IPS-20b (cell line): ENCODE results near the gene ZNF280B.
"Not testable (repeated sequence)": the region's sequence is repeated elsewhere in the genome, so short reads cannot be mapped to it uniquely, and the experiment has no call there.

ENCODE experiments used
- H3K27ac ChIP-seq: one replicate; pipeline ENCODE4 v1.5.1; 2013; ENCODE audit warnings: low read length
- H3K27me3 ChIP-seq: 2 replicates; pipeline ENCODE4 v1.6.1; 2013; ENCODE audit warnings: mild to moderate bottlenecking, low read length, inconsistent platforms; ENCODE audit not compliant: insufficient read depth
- H3K36me3 ChIP-seq: 2 replicates; pipeline ENCODE4 v1.6.1; 2013; ENCODE audit warnings: low read depth, mild to moderate bottlenecking, inconsistent platforms, low read length, moderate library complexity; ENCODE audit not compliant: insufficient read depth
- H3K4me1 ChIP-seq: 2 replicates; pipeline ENCODE4 v1.6.1; 2013; ENCODE audit warnings: mild to moderate bottlenecking, control low read depth, inconsistent platforms, low read length, moderate library complexity; ENCODE audit not compliant: insufficient read depth
- H3K4me3 ChIP-seq: 2 replicates; pipeline ENCODE4 v1.5.1; 2013; ENCODE audit warnings: mild to moderate bottlenecking, low read length, inconsistent platforms
- H3K9ac ChIP-seq: 2 replicates; pipeline ENCODE4 v1.6.1; 2013; ENCODE audit warnings: low read depth, mild to moderate bottlenecking, inconsistent platforms, low read length, moderate library complexity
- H3K9me3 ChIP-seq: 2 replicates; pipeline ENCODE4 v1.6.1; 2013; ENCODE audit warnings: mild to moderate bottlenecking, low read depth, low read length, inconsistent platforms; ENCODE audit not compliant: insufficient read depth

The ZNF280B gene

DNA sequence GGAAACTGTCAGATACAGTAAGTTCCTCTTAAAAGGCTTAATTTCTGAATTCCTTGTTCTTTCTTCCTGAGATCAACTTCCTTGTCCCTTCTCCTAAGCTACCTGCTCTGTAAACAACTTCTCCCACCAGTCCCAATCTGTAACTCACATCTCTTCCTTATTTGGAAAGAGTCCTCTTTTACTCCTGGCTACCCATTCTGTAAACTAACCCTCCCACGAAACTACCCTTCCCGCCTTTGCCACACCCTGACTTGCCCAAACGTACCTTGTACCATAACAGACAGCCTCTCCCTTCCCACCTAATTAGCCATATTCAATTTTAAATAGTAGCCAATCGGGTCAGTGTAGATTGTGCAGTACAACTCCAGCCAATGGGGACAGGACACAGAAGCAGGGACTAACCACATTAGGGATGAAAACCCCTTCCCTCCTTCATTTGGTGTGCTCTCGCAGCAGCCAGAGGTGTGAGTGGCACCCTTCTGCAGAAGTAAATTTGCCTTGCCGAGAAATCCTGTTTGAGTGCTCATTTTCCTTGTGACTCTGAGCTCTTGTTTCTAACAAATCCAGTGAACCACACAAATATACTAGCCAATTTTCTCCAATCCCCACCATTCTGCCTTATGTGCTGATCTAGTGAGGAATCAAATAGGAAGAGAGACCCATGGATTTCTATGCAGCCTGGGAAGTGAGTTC, 49.5 kb downstream of the ZNF280B start:
- Histone ChIP-seq H3K36me3 (no peaks in the 10 kb centered on the region), H3K4me1 (no peaks in the 10 kb centered on the region), H3K4me3 (no peak overlapping the region), H3K9me3 (peaks cover 55% of the 10 kb centered on the region), H3K27ac (no peak overlapping the region), H3K9ac (no peak overlapping the region), H3K27me3 (peaks cover 96% of the 10 kb centered on the region)

DNA sequence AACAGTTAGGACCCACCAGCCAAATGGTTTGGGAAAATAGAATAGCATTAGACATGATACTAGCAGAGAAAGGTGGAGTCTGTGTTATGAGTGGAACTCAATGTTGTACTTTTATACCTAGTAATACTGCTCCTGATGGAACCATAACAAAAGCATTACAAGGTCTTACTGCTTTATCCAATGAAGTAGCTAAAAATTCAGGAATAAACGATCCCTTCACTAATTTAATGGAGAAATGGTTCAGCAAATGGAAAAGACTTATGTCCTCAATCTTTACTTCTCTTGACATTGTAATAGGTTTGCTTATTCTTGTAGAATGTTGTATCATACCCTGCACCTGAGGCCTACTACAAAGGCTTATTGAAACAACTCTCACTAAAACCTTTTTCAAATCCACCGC, 50.2 kb downstream of the ZNF280B start:
- Histone ChIP-seq H3K36me3 (no peaks in the 10 kb centered on the region), H3K9me3 (peaks cover 57% of the 10 kb centered on the region), H3K4me1 (no peaks in the 10 kb centered on the region), H3K9ac (no peak overlapping the region), H3K4me3 (no peak overlapping the region), H3K27ac (no peak overlapping the region), H3K27me3 (peaks cover 97% of the 10 kb centered on the region)

DNA sequence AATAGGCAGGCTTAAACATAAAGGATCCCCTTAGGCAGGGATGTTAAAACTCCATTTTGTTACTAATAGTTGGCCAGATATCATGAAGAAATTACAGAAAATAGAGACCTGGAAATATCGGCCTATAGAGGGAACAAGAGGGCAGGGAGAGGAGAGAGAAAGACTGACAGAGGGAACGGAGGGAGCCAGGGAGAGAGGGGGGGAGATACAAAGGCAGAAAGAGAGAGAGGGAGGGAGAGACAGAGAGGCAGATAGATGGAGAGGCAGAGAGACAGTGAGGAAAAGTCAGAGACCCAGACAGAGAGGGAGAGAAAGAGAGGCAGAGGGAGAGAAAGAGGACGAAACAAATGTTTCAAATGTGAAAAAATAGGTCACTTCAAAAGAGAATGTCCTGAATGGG, 53.5 kb downstream of the ZNF280B start:
- Histone ChIP-seq H3K9ac (no peak overlapping the region), H3K4me1 (no peaks in the 10 kb centered on the region), H3K9me3 (peaks cover 66% of the 10 kb centered on the region), H3K27me3 (peaks cover 97% of the 10 kb centered on the region), H3K27ac (no peak overlapping the region), H3K36me3 (no peaks in the 10 kb centered on the region), H3K4me3 (no peak overlapping the region)

DNA sequence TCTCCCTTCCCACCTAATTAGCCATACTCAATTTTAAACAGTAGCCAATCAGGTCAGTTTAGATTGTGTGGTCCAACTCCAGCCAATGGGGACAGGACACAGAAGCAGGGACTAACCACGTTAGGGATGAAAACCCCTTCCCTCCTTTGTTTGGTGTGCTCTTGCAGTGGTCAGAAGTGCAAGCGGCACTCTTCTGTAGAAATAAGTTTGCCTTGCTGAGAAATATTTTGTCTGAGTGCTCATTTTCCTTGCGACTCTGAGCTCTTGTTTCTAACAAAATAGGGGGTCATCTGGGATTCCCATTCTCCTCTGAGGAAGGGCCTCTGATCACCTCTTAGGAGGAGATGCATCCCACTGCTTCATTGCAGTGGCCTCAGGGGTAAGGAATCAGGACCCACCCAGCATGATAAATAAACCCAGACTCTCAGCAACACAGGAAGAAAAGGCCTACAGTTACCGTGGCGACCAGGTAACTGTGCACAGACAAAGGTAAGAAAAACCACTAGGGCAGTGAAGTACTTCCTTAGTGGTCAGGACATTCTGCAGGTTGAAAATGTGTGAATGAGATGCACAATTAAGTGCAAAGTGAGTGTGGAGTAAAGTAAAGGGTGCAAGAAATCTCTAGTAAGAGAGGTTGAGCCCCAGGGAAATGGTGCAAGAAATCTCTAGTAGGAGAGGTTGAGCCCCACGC, 55.4 kb downstream of the ZNF280B start:
- Histone ChIP-seq H3K4me3 (no peak overlapping the region), H3K36me3 (no peaks in the 10 kb centered on the region), H3K4me1 (no peaks in the 10 kb centered on the region), H3K9ac (no peak overlapping the region), H3K9me3 (peaks cover 48% of the 10 kb centered on the region), H3K27me3 (peaks cover 100% of the 10 kb centered on the region), H3K27ac (no peak overlapping the region)

DNA sequence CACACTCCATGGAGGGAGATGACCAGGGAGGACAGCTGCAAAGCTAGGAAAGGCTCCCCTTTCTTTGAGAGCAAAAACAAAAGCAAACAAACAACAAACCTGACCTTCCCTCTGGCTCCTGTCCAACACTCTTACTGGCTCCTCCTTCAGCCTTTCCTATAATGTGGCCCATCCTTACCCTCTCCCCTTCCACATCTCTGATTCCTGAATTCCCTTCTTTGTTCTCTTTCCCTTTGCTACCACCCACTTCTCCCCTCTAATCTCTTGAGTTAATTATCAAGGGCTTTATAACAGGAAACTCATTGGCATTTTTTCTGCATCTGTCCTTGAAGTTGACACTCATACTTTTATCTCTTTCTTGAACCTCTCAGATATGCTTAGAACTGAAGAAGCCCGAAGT, 56.3 kb downstream of the ZNF280B start:
- H3K4me1 ChIP-seq: no peaks in the 10 kb centered on the region
- no peak overlapping the region for H3K9ac ChIP-seq
- no peak overlapping the region for H3K27ac ChIP-seq
- H3K36me3 ChIP-seq: no peaks in the 10 kb centered on the region
- no peak overlapping the region for H3K4me3 ChIP-seq
- H3K9me3 ChIP-seq: peaks cover 40% of the 10 kb centered on the region
- H3K27me3 ChIP-seq: peaks cover 100% of the 10 kb centered on the region

DNA sequence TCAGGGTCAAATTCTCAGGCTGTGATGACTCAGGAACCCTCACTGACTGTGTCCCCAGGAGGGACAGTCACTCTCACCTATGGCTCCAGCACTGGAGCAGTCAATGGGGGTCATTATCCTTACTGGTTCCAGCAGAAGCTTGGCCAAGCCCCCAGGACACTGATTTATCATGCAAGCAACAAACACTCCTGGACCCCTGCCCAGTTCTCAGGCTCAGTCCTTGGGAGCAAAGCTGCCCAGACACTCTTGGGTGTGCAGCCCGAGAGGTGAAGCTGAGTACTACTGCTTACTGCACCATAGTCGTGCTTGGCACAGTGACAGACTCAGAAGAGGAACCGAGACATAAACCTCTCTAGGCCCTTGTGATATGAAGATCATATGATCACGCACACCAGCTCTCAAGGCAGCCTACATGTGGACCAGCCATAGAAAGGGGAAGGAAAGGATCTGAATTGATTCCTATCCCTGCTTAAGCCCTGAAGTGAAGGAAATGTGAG, 58.2 kb downstream of the ZNF280B start:
- peaks cover 100% of the 10 kb centered on the region for H3K27me3 ChIP-seq
- H3K9me3 ChIP-seq: peaks cover 22% of the 10 kb centered on the region
- no peaks in the 10 kb centered on the region for H3K36me3 ChIP-seq
- no peak overlapping the region for H3K9ac ChIP-seq
- H3K4me1 ChIP-seq: no peaks in the 10 kb centered on the region
- H3K27ac ChIP-seq: no peak overlapping the region
- no peak overlapping the region for H3K4me3 ChIP-seq

DNA sequence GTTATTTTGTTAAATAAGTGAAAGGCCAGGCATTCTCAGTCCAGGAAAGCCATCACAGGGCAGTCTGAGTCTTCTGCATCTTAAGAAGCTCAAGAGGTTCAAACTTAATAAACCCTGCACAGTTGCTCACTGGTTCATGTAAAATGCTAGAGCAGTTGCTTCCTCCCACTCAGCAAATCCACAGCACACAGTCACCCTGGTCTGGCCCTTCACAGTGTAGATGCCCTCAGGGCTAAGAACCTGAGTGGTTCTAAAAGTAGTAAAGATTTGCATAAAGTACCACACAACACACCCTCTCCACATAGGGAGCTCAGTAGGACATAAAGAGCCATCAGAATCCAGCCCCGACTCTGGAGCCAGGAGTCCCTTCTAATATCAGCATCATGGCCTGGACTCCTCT, 58.7 kb downstream of the ZNF280B start:
- no peak overlapping the region for H3K4me3 ChIP-seq
- H3K9ac ChIP-seq: no peak overlapping the region
- H3K9me3 ChIP-seq: peaks cover 18% of the 10 kb centered on the region
- no peaks in the 10 kb centered on the region for H3K4me1 ChIP-seq
- no peak overlapping the region for H3K27ac ChIP-seq
- no peaks in the 10 kb centered on the region for H3K36me3 ChIP-seq
- peaks cover 100% of the 10 kb centered on the region for H3K27me3 ChIP-seq

DNA sequence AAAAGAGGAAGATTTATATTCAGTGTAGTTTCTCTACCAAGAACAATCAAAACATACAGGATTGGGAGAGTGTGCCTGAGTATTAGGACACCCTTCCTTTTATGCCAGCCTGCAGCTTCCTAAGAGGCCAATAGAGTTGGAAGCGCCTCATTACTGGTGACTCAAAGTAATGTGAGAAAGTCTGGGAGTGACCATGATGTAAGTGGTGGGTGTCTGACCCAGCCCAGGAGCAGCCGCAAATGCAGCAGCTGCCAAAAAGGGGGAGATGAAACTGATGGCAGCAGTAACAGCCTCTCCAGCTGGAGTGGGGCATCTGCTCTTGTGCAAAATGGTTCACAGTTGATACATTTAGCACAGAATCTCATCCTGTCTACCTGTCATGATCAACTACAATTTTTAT, 62.0 kb downstream of the ZNF280B start:
- Histone ChIP-seq H3K4me1 (no peaks in the 10 kb centered on the region), H3K4me3 (no peak overlapping the region), H3K9ac (no peak overlapping the region), H3K36me3 (no peaks in the 10 kb centered on the region), H3K9me3 (peaks cover 6% of the 10 kb centered on the region; the same call in 1 of the 2 replicates), H3K27ac (no peak overlapping the region), H3K27me3 (peaks cover 82% of the 10 kb centered on the region)

DNA sequence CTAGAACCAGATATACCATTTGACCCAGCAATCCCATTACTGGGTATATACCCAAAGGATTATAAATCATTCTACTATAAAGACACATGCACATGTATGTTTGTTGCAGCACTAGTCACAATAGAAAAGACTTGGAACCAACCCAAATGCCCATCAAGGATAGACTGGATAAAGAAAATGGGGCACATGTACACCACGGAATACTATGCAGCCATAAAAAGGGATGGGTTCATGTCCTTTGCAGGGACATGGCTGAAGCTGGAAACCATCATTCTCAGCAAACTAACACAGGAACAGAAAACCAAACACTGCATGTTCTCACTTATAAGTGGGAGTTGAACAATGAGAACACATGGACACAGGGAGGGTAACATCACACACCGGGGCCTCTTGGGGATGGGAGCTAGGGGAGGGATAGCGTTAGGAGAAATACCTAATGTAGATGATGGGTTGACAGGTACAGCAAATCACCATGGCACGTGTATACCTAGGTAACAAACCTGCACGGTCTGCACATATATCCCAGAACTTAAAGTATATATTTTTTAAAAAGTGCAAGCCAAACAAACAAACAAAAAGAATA, 64.4 kb downstream of the ZNF280B start:
- Histone ChIP-seq H3K9me3 (peaks cover 26% of the 10 kb centered on the region), H3K27me3 (peaks cover 78% of the 10 kb centered on the region)
- not testable (repeated sequence) for H3K4me3 ChIP-seq, H3K36me3 ChIP-seq, H3K9ac ChIP-seq, H3K27ac ChIP-seq, H3K4me1 ChIP-seq

DNA sequence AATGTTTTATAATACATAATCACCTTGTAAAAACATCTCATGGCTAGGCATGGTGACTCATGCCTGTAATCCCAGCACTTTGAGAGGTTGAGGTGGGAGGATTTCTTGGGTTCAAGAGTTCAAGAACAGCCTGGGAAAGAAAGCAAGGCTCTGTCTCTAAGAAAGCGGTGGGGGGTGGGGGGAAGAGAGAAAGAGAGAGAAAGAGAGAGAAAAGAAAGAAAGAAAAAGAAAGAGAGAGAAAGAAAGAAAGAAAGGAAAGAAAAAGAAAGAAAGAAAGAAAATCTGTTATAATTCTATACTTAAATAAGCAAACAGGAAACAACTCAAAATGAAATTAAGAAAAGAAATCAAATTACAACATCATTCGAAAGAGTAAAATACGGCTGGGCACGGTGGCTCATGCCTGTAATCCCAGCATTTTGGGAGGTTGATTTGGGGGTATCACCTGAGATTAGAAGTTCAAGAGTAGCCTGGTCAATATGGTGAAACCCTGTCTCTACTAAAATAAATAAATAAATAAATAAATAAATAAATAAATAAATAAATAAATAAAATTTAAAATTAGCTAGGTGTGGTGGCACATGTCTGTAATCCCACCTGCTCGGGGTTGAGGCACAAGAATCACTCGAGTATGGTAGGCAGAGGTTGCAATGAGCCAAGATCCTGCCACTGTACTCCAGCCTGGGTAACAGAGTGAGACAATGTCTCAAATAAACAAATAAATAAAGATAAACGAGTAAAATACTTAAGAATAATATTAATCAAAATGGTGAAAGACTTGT, 65.4 kb downstream of the ZNF280B start:
- Histone ChIP-seq H3K36me3 (no peaks in the 10 kb centered on the region), H3K9me3 (peaks cover 28% of the 10 kb centered on the region), H3K9ac (no peak overlapping the region), H3K4me1 (no peaks in the 10 kb centered on the region), H3K27ac (no peak overlapping the region), H3K4me3 (no peak overlapping the region), H3K27me3 (peaks cover 78% of the 10 kb centered on the region)

DNA sequence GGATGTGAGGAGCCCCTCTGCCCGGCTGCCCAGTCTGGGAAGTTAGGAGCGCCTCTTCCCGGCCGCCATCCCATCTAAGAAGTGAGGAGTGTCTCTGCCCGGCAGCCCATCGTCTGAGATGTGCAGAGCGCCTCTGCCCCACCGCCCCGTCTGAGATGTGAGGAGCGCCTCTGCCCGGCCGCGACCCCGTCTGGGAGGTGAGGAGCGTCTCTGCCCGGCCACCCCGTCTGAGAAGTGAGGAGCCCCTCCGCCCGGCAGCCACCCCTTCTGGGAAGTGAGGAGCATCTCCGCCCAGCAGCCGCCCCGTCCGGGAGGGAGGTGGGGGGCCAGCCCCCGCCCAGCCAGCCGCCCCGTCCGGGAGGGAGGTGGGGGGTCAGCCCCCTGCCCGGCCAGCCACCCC, 66.9 kb downstream of the ZNF280B start:
- H3K27me3 ChIP-seq: peaks cover 78% of the 10 kb centered on the region
- not testable (repeated sequence) for H3K4me1 ChIP-seq, H3K4me3 ChIP-seq, H3K36me3 ChIP-seq, H3K9ac ChIP-seq, H3K27ac ChIP-seq
- H3K9me3 ChIP-seq: peaks cover 34% of the 10 kb centered on the region
